Islet of Langerhans (tissue), 1 donor: ENCODE measurements around the gene ENAH.
"Not testable (repeated sequence)": the region's sequence is repeated elsewhere in the genome, so short reads cannot be mapped to it uniquely, and the experiment has no call there.

Source experiments
- FAIRE-seq: peaks from one replicate; lab custom pipeline; 2011; peaks lifted over from hg19 to GRCh38; lab: Jason Lieb, UNC

ENAH gene

GRCh38 chr1:225652729-225653462 lies at the start of gene ENAH:
Gene ENAH, minus strand, starts transcription at chr1:225653123. Its CDS starts 433 bp downstream, at chr1:225652690.
- no peak for FAIRE-seq

- no peak for FAIRE-seq
Observed at GRCh38 chr1:225700889-225701465, 48.1 kb upstream of the ENAH start.

- FAIRE-seq: no peak
Observed at GRCh38 chr1:225700164-225700821, 47.4 kb upstream of the ENAH start.

GRCh38 chr1:225699336-225699735 lies 46.4 kb upstream of the ENAH start:
- FAIRE-seq: no peak

- FAIRE-seq: not testable (repeated sequence)
Observed at GRCh38 chr1:225698194-225698593, 45.3 kb upstream of the ENAH start.

GRCh38 chr1:225697428-225697827 lies 44.5 kb upstream of the ENAH start:
- no peak for FAIRE-seq

GRCh38 chr1:225695578-225696337 lies 42.8 kb upstream of the ENAH start:
- FAIRE-seq: no peak

GRCh38 chr1:225694151-225694603 lies 41.3 kb upstream of the ENAH start:
- peak; percentile 83 for FAIRE-seq

GRCh38 chr1:225693697-225694096 lies 40.8 kb upstream of the ENAH start:
- FAIRE-seq: not testable (repeated sequence)

GRCh38 chr1:225693085-225693696 lies 40.3 kb upstream of the ENAH start:
- FAIRE-seq: no peak

GRCh38 chr1:225692517-225692879 lies 39.6 kb upstream of the ENAH start:
- no peak for FAIRE-seq

GRCh38 chr1:225691861-225692516 lies 39.1 kb upstream of the ENAH start:
- FAIRE-seq: no peak

- peak; percentile 65 for FAIRE-seq
Observed at GRCh38 chr1:225691377-225691776, 38.5 kb upstream of the ENAH start.

GRCh38 chr1:225689882-225690459 lies 37.0 kb upstream of the ENAH start:
- FAIRE-seq: no peak

GRCh38 chr1:225688345-225688744 lies 35.4 kb upstream of the ENAH start:
- FAIRE-seq: no peak

- no peak for FAIRE-seq
Observed at GRCh38 chr1:225685476-225686176, 32.7 kb upstream of the ENAH start.

GRCh38 chr1:225684741-225685140 lies 31.8 kb upstream of the ENAH start:
- no peak for FAIRE-seq

- no peak for FAIRE-seq
Observed at GRCh38 chr1:225681231-225681630, 28.3 kb upstream of the ENAH start.

- FAIRE-seq: no peak
Observed at GRCh38 chr1:225678545-225678944, 25.6 kb upstream of the ENAH start.

- FAIRE-seq: no peak
Observed at GRCh38 chr1:225677350-225678124, 24.6 kb upstream of the ENAH start.
